Neural progenitor cell (in vitro differentiated cells): Measurements from ENCODE around the gene TSPEAR. TPM values are rescaled to one million over a fixed set of nuclear protein-coding genes. Genes with fewer than 3 reads are reported as not detected.

Experiments used
- DNase-seq: peaks from one replicate; pipeline ENCODE4 v3.0.0-alpha.2; 2016; ENCODE audit warnings: low spot score
- H2AFZ ChIP-seq: fragments of 200-600 bp; sonication (generic); replicated peaks from 2 replicates; pipeline ENCODE4 v1.6.1; 2016; ENCODE audit warnings: antibody characterized with exemption
- H3F3A ChIP-seq: fragments of 200-600 bp; sonication (generic); 2 replicates; pipeline ENCODE4 v1.6.1; 2016; ENCODE audit warnings: antibody characterized with exemption, low read depth
- H3K27ac ChIP-seq: fragments of 200-600 bp; sonication (generic); 2 replicates; pipeline ENCODE4 v1.5.1; 2016; ENCODE audit warnings: mild to moderate bottlenecking
- H3K27me3 ChIP-seq: fragments of 200-600 bp; sonication (generic); 2 replicates; pipeline ENCODE4 v1.6.1; 2016; ENCODE audit warnings: mild to moderate bottlenecking, moderate library complexity
- H3K36me3 ChIP-seq: fragments of 200-600 bp; sonication (generic); 2 replicates; pipeline ENCODE4 v1.5.1; 2016
- H3K4me1 ChIP-seq: fragments of 200-600 bp; sonication (generic); 2 replicates; pipeline ENCODE4 v1.6.1; 2016; ENCODE audit warnings: mixed run types
- H3K4me2 ChIP-seq: fragments of 200-600 bp; sonication (generic); 2 replicates; pipeline ENCODE4 v1.6.1; 2016
- H3K4me3 ChIP-seq: fragments of 200-600 bp; sonication (generic); 2 replicates; pipeline ENCODE4 v1.5.1; 2016
- H3K79me2 ChIP-seq: fragments of 200-600 bp; sonication (generic); 2 replicates; pipeline ENCODE4 v1.6.1; 2016; ENCODE audit warnings: low read depth
- H3K9ac ChIP-seq: fragments of 200-600 bp; sonication (generic); 2 replicates; pipeline ENCODE4 v1.6.1; 2016
- H3K9me3 ChIP-seq: fragments of 200-600 bp; sonication (generic); 2 replicates; pipeline ENCODE4 v1.5.1; 2016; ENCODE audit warnings: low read depth
- H4K20me1 ChIP-seq: fragments of 200-600 bp; sonication (generic); 2 replicates; pipeline ENCODE4 v1.6.1; 2016; ENCODE audit warnings: low read depth
- H3K27ac Mint-ChIP-seq: 3 replicates; pipeline ENCODE4 v1.8.0; 2021; ENCODE audit warnings: mixed read lengths
- H3K27me3 Mint-ChIP-seq: 2 replicates; pipeline ENCODE4 v1.8.0; 2022; ENCODE audit warnings: low read depth, mild to moderate bottlenecking, inconsistent platforms, moderate library complexity, mixed read lengths; ENCODE audit not compliant: insufficient read depth
- H3K36me3 Mint-ChIP-seq: 3 replicates; pipeline ENCODE4 v1.8.0; 2021; ENCODE audit warnings: mixed read lengths
- H3K4me1 Mint-ChIP-seq: 3 replicates; pipeline ENCODE4 v1.8.0; 2021; ENCODE audit warnings: mixed read lengths
- H3K4me3 Mint-ChIP-seq: 3 replicates; pipeline ENCODE4 v1.8.0; 2021; ENCODE audit warnings: mild to moderate bottlenecking, moderate library complexity, mixed read lengths
- H3K9me3 Mint-ChIP-seq: 3 replicates; pipeline ENCODE4 v1.8.0; 2020; ENCODE audit warnings: mixed read lengths
- CTCF ChIP-seq: fragments of 200-600 bp; sonication (generic); IDR thresholded peaks from 2 replicates; pipeline ENCODE4 v1.5.1; 2017; ENCODE audit warnings: antibody characterized with exemption, mild to moderate bottlenecking
- EZH2 ChIP-seq: fragments of 200-600 bp; sonication (generic); IDR thresholded peaks from 2 replicates; pipeline ENCODE4 v1.6.1; 2017; ENCODE audit warnings: antibody characterized with exemption, mild to moderate bottlenecking, moderate library complexity
- EZH2phosphoT487 ChIP-seq: fragments of 200-600 bp; sonication (generic); IDR thresholded peaks from 2 replicates; pipeline ENCODE4 v1.6.1; 2017; ENCODE audit warnings: antibody characterized with exemption
- total RNA-seq: library from RNA; depleted of rRNA; stranded (reverse); fragments of >200 nt; gene quantifications from 2 replicates; pipeline ENCODE4 v1.2.3, GENCODE V29; 2015; ENCODE audit warnings: low replicate concordance

TSPEAR gene
- total RNA-seq, 1 donor from 2014 or later, result not detected

GRCh38 chr21:44740742-44741141 lies 29.4 kb upstream of the TSPEAR start:
- DNase-seq, result no peak
- H3K27me3 ChIP-seq, result no peaks in the 10 kb centered on the region
- H3K27ac ChIP-seq, result no peak overlapping the region
- no peak overlapping the region for H2AFZ ChIP-seq
- H3K4me3 Mint-ChIP-seq, result no peak overlapping the region
- H3K4me1 Mint-ChIP-seq, result peaks cover 14% of the 10 kb centered on the region
- no peaks in the 10 kb centered on the region for H3F3A ChIP-seq
- no peaks in the 10 kb centered on the region for H3K36me3 Mint-ChIP-seq
- no peak overlapping the region for H3K9ac ChIP-seq
- peaks cover 6% of the 10 kb centered on the region for H3K27me3 Mint-ChIP-seq
- TF ChIP-seq CTCF (no peak), EZH2phosphoT487 (no peak), EZH2 (no peak)
- H3K36me3 ChIP-seq, result no peaks in the 10 kb centered on the region
- no peaks in the 10 kb centered on the region for H3K79me2 ChIP-seq
- H3K9me3 ChIP-seq, result no peaks in the 10 kb centered on the region
- H4K20me1 ChIP-seq, result no peaks in the 10 kb centered on the region
- H3K9me3 Mint-ChIP-seq, result peaks cover 3% of the 10 kb centered on the region
- no peaks in the 10 kb centered on the region for H3K4me1 ChIP-seq
- no peak overlapping the region for H3K4me2 ChIP-seq
- H3K4me3 ChIP-seq, result no peak overlapping the region
- H3K27ac Mint-ChIP-seq, result no peak overlapping the region

GRCh38 chr21:44739316-44739715 lies 27.9 kb upstream of the TSPEAR start:
- Histone ChIP-seq H3K4me2 (no peak overlapping the region), H3F3A (no peaks in the 10 kb centered on the region), H3K4me1 (no peaks in the 10 kb centered on the region), H3K36me3 (no peaks in the 10 kb centered on the region), H3K27ac (no peak overlapping the region), H3K4me3 (no peak overlapping the region), H3K9ac (no peak overlapping the region), H2AFZ (no peak overlapping the region), H3K79me2 (no peaks in the 10 kb centered on the region), H3K27me3 (no peaks in the 10 kb centered on the region), H4K20me1 (no peaks in the 10 kb centered on the region), H3K9me3 (no peaks in the 10 kb centered on the region)
- Mint-ChIP-seq H3K4me1 (peaks cover 14% of the 10 kb centered on the region), H3K4me3 (no peak overlapping the region), H3K27me3 (peaks cover 5% of the 10 kb centered on the region), H3K36me3 (no peaks in the 10 kb centered on the region), H3K9me3 (peaks cover 1% of the 10 kb centered on the region), H3K27ac (no peak overlapping the region)
- TF ChIP-seq CTCF (no peak), EZH2 (no peak), EZH2phosphoT487 (no peak)
- no peak for DNase-seq

GRCh38 chr21:44738621-44739020 lies 27.2 kb upstream of the TSPEAR start:
- H3K36me3 Mint-ChIP-seq, result no peaks in the 10 kb centered on the region
- H3K27me3 Mint-ChIP-seq, result peaks cover 5% of the 10 kb centered on the region
- H3K36me3 ChIP-seq, result no peaks in the 10 kb centered on the region
- no peak overlapping the region for H3K27ac ChIP-seq
- no peaks in the 10 kb centered on the region for H3K27me3 ChIP-seq
- peaks cover 14% of the 10 kb centered on the region for H3K4me1 Mint-ChIP-seq
- H2AFZ ChIP-seq, result no peak overlapping the region
- no peak overlapping the region for H3K9ac ChIP-seq
- H3K4me3 ChIP-seq, result no peak overlapping the region
- no peak overlapping the region for H3K4me2 ChIP-seq
- no peak overlapping the region for H3K4me3 Mint-ChIP-seq
- TF ChIP-seq EZH2phosphoT487 (no peak), CTCF (no peak), EZH2 (no peak)
- no peaks in the 10 kb centered on the region for H3K9me3 Mint-ChIP-seq
- no peaks in the 10 kb centered on the region for H3K4me1 ChIP-seq
- no peaks in the 10 kb centered on the region for H3K9me3 ChIP-seq
- H3K27ac Mint-ChIP-seq, result no peak overlapping the region
- H3F3A ChIP-seq, result no peaks in the 10 kb centered on the region
- no peak for DNase-seq
- no peaks in the 10 kb centered on the region for H4K20me1 ChIP-seq
- H3K79me2 ChIP-seq, result no peaks in the 10 kb centered on the region
